ENCODE results near the gene ALG14.
"Not testable (repeated sequence)": the region's sequence is repeated elsewhere in the genome, so short reads cannot be mapped to it uniquely, and the experiment has no call there.

ALG14 gene

GRCh38 chr1:95039360-95040031 is 33.3 kb downstream of the ALG14 start:
- no peak for DNase-seq

GRCh38 chr1:95035536-95035935 is 37.2 kb downstream of the ALG14 start:
- DNase-seq = no peak

- no peak for DNase-seq
These were observed 38.2 kb downstream of the ALG14 start for GRCh38 chr1:95034506-95034905.

GRCh38 chr1:95033843-95034242 is 38.9 kb downstream of the ALG14 start:
- no peak for DNase-seq

- no peak for DNase-seq
These were observed 43.2 kb downstream of the ALG14 start for GRCh38 chr1:95029532-95029931.

GRCh38 chr1:95028954-95029353 is 43.8 kb downstream of the ALG14 start:
- no peak for DNase-seq

- no peak for DNase-seq
These were observed 45.7 kb downstream of the ALG14 start for GRCh38 chr1:95027046-95027445.

- no peak for DNase-seq
These were observed 49.2 kb downstream of the ALG14 start for GRCh38 chr1:95023399-95024043.

GRCh38 chr1:95022644-95022926 is 50.2 kb downstream of the ALG14 start:
- no peak for DNase-seq

GRCh38 chr1:95021805-95022643 is 50.7 kb downstream of the ALG14 start:
- no peak for DNase-seq

GRCh38 chr1:95021119-95021518 is 51.6 kb downstream of the ALG14 start:
- DNase-seq = no peak

- DNase-seq = not testable (repeated sequence)
These were observed 53.3 kb downstream of the ALG14 start for GRCh38 chr1:95019466-95019865.

GRCh38 chr1:95018602-95019369 is 54.0 kb downstream of the ALG14 start:
- no peak for DNase-seq

- no peak for DNase-seq
These were observed 55.0 kb downstream of the ALG14 start for GRCh38 chr1:95017775-95018174.

- no peak for DNase-seq
These were observed 57.7 kb downstream of the ALG14 start for GRCh38 chr1:95015076-95015475.

GRCh38 chr1:95013950-95014574 is 58.7 kb downstream of the ALG14 start:
- DNase-seq = no peak

- no peak for DNase-seq
These were observed 60.4 kb downstream of the ALG14 start for GRCh38 chr1:95012389-95012788.

GRCh38 chr1:95010158-95010557 is 62.6 kb downstream of the ALG14 start:
- DNase-seq = no peak

GRCh38 chr1:95007687-95008086 is 65.1 kb downstream of the ALG14 start:
- no peak for DNase-seq

GRCh38 chr1:95006681-95007080 is 66.1 kb downstream of the ALG14 start:
- DNase-seq = no peak

- no peak for DNase-seq
These were observed 67.2 kb downstream of the ALG14 start for GRCh38 chr1:95005584-95005983.

- no peak for DNase-seq
These were observed 68.7 kb downstream of the ALG14 start for GRCh38 chr1:95004013-95004412.

GRCh38 chr1:95003433-95003738 is 69.4 kb downstream of the ALG14 start:
- no peak for DNase-seq

Measured in NCI-H1436 treated with DMSO at 0.1 percent for 48 hours (cell line).